Fibroblast of lung (primary cell): ENCODE measurements around the gene VPS50.

Experiments used
- EZH2 ChIP-seq: IDR thresholded peaks from 2 replicates; pipeline ENCODE4 v1.5.1; 2012; ENCODE audit warnings: low read length, control low read depth, mild to moderate bottlenecking; ENCODE audit errors: missing control alignments
- TF ChIP-seq, protein P1 (sequence below), 2 donors: IDR thresholded peaks in 1 of 2; conservative IDR thresholded peaks in 1 of 2; 1 replicate in 1 of 2; 2 replicates in 1 of 2; pipeline ENCODE4 v1.5.1; 2011 to 2012; ENCODE audit warnings: low read length in 2 of 2, control low read depth in 1 of 2, inconsistent platforms in 1 of 2, low read depth in 1 of 2, mild to moderate bottlenecking in 1 of 2

DNA sequence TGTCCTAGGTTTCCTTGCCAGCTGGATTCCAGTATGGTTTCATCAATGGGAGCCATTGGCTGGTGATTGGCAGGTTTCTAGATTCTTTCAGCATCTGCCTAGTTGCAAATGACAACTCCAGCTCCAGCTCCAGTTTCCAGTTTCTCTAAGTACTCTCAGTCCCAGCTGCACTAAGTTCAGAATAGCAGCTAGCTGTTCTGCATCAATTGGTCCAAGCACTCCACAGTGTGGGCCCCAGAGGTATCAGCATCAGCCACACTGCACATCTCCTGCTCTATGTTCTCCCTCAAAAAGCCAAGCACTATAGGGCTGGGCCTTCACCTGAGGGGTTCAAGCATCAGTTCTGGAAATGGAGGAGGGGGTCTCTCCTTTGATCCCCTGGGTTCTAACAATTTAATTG is 143.4 kb downstream of the VPS50 start:
- TF ChIP-seq, protein P1, sequence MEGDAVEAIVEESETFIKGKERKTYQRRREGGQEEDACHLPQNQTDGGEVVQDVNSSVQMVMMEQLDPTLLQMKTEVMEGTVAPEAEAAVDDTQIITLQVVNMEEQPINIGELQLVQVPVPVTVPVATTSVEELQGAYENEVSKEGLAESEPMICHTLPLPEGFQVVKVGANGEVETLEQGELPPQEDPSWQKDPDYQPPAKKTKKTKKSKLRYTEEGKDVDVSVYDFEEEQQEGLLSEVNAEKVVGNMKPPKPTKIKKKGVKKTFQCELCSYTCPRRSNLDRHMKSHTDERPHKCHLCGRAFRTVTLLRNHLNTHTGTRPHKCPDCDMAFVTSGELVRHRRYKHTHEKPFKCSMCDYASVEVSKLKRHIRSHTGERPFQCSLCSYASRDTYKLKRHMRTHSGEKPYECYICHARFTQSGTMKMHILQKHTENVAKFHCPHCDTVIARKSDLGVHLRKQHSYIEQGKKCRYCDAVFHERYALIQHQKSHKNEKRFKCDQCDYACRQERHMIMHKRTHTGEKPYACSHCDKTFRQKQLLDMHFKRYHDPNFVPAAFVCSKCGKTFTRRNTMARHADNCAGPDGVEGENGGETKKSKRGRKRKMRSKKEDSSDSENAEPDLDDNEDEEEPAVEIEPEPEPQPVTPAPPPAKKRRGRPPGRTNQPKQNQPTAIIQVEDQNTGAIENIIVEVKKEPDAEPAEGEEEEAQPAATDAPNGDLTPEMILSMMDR (conservative IDR thresholded peaks at IDR 0.05 in 1 of 2, IDR thresholded peaks at IDR 0.05 in 1 of 2; ENCODE audit: low read depth in 1 of 2, low read length in 2 of 2), result no peak
- TF ChIP-seq EZH2, result no peak
